Activated naive CD4-positive, alpha-beta T cell treated with anti-CD3 and anti-CD28 coated beads, Interleukin-2, amount 10 ng/mL, durations not matched to agents 5 hours and 36 hours (primary cell): Measurements from ENCODE around the gene DYSF. TPM values are rescaled to one million over a fixed set of nuclear protein-coding genes. Genes with fewer than 3 reads are reported as not detected.

ENCODE experiments used
- total RNA-seq, 2 experiments: library from RNA; stranded (reverse); gene quantifications; one replicate each; pipeline ENCODE4 v1.2.3, GENCODE V29; 2021

The DYSF gene
- total RNA-seq = under 1 TPM in 1 of 2 experiments, not detected in 1; 0.12 TPM

GRCh38 chr2:71453404-71454220 lies at the start of gene DYSF:
Gene DYSF, plus strand, starts transcription at chr2:71453561.

Other genes starting within 250 kb of the DYSF start
- 1 to 10 TPM; 2.2 to 2.6 TPM for gene PAIP2B, start 226.5 kb upstream of the DYSF start, total RNA-seq
- 10 to 100 TPM; 80.3 to 87.2 TPM for gene ZNF638, start 121.8 kb upstream of the DYSF start, total RNA-seq